BE2C (cell line): ENCODE results near the gene RAB3IL1.

Experiments used
- DNase-seq: peaks from one replicate; pipeline ENCODE4 v3.0.0-alpha.2; 2020
- H3K27me3 ChIP-seq: fragments of 250-450 bp; sonication (Bioruptor Pico); 2 replicates; pipeline ENCODE4 v1.5.1; 2020; ENCODE audit warnings: mild to moderate bottlenecking
- H3K36me3 ChIP-seq: fragments of 250-450 bp; sonication (Bioruptor Pico); 2 replicates; pipeline ENCODE4 v1.5.1; 2020; ENCODE audit warnings: mild to moderate bottlenecking
- H3K4me1 ChIP-seq: fragments of 250-450 bp; sonication (Bioruptor Pico); 2 replicates; pipeline ENCODE4 v1.5.1; 2020
- H3K4me3 ChIP-seq: 2 replicates; pipeline ENCODE4 v1.5.1; 2011; ENCODE audit warnings: low read depth, low read length
- H3K9me3 ChIP-seq: fragments of 250-450 bp; sonication (Bioruptor Pico); 2 replicates; pipeline ENCODE4 v1.5.1; 2020
- TF ChIP-seq, protein P1 (sequence below): IDR thresholded peaks from 2 replicates; pipeline ENCODE4 v1.5.1; 2012; ENCODE audit warnings: mild to moderate bottlenecking, low read depth, low read length

The RAB3IL1 gene

DNA sequence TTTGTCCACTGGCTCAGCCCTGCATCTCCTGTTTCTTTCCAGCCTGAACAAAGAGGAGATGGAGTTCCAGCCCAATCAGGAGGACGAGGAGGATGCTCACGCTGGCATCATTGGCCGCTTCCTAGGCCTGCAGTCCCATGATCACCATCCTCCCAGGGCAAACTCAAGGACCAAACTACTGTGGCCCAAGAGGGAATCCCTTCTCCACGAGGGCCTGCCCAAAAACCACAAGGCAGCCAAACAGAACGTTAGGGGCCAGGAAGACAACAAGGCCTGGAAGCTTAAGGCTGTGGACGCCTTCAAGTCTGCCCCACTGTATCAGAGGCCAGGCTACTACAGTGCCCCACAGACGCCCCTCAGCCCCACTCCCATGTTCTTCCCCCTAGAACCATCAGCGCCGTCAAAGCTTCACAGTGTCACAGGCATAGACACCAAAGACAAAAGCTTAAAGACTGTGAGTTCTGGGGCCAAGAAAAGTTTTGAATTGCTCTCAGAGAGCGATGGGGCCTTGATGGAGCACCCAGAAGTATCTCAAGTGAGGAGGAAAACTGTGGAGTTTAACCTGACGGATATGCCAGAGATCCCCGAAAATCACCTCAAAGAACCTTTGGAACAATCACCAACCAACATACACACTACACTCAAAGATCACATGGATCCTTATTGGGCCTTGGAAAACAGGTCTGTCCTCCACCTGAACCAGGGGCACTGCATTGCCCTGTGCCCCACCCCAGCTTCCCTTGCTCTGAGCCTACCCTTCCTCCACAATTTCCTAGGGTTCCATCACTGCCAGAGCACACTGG is 45.0 kb upstream of the RAB3IL1 start:
- Histone ChIP-seq H3K4me1 (peaks cover 5% of the 10 kb centered on the region; the same call in 1 of the 2 replicates), H3K4me3 (no peak overlapping the region), H3K9me3 (no peaks in the 10 kb centered on the region), H3K36me3 (peaks cover 25% of the 10 kb centered on the region), H3K27me3 (no peaks in the 10 kb centered on the region)
- DNase-seq, result no peak
- TF ChIP-seq, protein P1, sequence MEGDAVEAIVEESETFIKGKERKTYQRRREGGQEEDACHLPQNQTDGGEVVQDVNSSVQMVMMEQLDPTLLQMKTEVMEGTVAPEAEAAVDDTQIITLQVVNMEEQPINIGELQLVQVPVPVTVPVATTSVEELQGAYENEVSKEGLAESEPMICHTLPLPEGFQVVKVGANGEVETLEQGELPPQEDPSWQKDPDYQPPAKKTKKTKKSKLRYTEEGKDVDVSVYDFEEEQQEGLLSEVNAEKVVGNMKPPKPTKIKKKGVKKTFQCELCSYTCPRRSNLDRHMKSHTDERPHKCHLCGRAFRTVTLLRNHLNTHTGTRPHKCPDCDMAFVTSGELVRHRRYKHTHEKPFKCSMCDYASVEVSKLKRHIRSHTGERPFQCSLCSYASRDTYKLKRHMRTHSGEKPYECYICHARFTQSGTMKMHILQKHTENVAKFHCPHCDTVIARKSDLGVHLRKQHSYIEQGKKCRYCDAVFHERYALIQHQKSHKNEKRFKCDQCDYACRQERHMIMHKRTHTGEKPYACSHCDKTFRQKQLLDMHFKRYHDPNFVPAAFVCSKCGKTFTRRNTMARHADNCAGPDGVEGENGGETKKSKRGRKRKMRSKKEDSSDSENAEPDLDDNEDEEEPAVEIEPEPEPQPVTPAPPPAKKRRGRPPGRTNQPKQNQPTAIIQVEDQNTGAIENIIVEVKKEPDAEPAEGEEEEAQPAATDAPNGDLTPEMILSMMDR, result no peak

GRCh38 chr11:61961570-61962212 is 44.3 kb upstream of the RAB3IL1 start:
- H3K9me3 ChIP-seq, result no peaks in the 10 kb centered on the region
- TF ChIP-seq, protein P1, result no peak
- no peaks in the 10 kb centered on the region for H3K27me3 ChIP-seq
- no peak overlapping the region for H3K4me3 ChIP-seq
- H3K36me3 ChIP-seq, result peaks cover 25% of the 10 kb centered on the region
- no peak for DNase-seq
- peaks cover 5% of the 10 kb centered on the region; the same call in 1 of the 2 replicates for H3K4me1 ChIP-seq

DNA sequence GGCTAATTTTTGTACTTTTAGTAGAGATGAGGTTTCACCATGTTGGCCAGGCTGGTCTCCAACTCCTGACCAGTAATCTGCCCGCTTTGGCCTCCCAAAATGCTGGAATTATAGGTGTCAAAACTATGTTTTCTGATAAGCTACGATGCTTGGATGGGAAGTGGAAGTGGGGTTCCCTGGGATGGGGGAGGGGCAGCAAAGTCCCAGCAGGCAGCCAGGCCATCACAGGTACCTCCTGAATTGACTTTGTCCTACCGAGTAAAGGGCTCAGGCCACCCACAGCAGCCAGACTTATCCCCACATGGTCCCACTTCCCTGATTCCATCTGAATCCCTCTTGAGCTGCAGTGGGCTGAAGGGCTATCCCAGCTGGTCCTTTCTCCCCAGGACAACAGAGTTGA is 43.2 kb upstream of the RAB3IL1 start:
- H3K9me3 ChIP-seq, result no peaks in the 10 kb centered on the region
- no peak for DNase-seq
- H3K4me1 ChIP-seq, result peaks cover 5% of the 10 kb centered on the region; the same call in 1 of the 2 replicates
- peaks cover 22% of the 10 kb centered on the region for H3K36me3 ChIP-seq
- TF ChIP-seq, protein P1, result no peak
- H3K4me3 ChIP-seq, result no peak overlapping the region
- H3K27me3 ChIP-seq, result no peaks in the 10 kb centered on the region

DNA sequence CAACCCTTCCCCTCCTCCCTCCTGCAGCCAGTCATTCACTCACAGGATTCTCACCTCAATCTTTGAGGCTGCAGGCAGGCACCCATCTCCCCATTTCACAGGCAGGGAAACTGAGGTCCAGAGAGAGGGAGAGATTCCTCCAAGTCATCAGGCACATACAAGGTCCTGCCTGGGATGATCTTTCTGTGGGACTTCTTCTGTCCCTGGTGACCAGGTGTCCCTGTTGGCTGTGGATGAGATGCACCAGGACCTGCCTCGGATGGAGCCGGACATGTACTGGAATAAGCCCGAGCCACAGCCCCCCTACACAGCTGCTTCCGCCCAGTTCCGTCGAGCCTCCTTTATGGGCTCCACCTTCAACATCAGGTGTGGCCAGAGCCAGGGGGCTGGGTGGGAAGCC is 42.3 kb upstream of the RAB3IL1 start:
- Histone ChIP-seq H3K4me1 (no peaks in the 10 kb centered on the region), H3K4me3 (no peak overlapping the region), H3K9me3 (no peaks in the 10 kb centered on the region), H3K36me3 (peaks cover 14% of the 10 kb centered on the region), H3K27me3 (no peaks in the 10 kb centered on the region)
- DNase-seq, result no peak
- TF ChIP-seq, protein P1, result no peak

GRCh38 chr11:61959114-61959513 is 41.7 kb upstream of the RAB3IL1 start:
- Histone ChIP-seq H3K27me3 (no peaks in the 10 kb centered on the region), H3K36me3 (peaks cover 8% of the 10 kb centered on the region; the same call in 1 of the 2 replicates), H3K4me1 (no peaks in the 10 kb centered on the region), H3K4me3 (no peak overlapping the region), H3K9me3 (no peaks in the 10 kb centered on the region)
- TF ChIP-seq, protein P1, result no peak
- DNase-seq, result no peak

GRCh38 chr11:61958590-61958989 is 41.2 kb upstream of the RAB3IL1 start:
- Histone ChIP-seq H3K4me1 (no peaks in the 10 kb centered on the region), H3K36me3 (peaks cover 5% of the 10 kb centered on the region; the same call in 1 of the 2 replicates), H3K9me3 (no peaks in the 10 kb centered on the region), H3K27me3 (no peaks in the 10 kb centered on the region), H3K4me3 (no peak overlapping the region)
- DNase-seq, result no peak
- TF ChIP-seq, protein P1, result no peak
